ENCODE data around the gene DAZAP1.

- no peak for TF ChIP-seq EZH2 (IDR thresholded peaks at IDR 0.05; ENCODE audit: insufficient read depth, poor library complexity, severe bottlenecking)
- TF ChIP-seq EZH2phosphoT487 (IDR thresholded peaks at IDR 0.05; ENCODE audit: insufficient read depth, low read depth): no peak
These were observed 71.7 kb downstream of the DAZAP1 start, which contains the start of gene C19orf25 for GRCh38 chr19:1478934-1479707.
